Skeletal muscle satellite cell (primary cell): Measurements from ENCODE around the gene RPH3AL.

ENCODE experiments used
- H3K27me3 ChIP-seq: 2 replicates; pipeline ENCODE4 v1.7.0; 2013; ENCODE audit warnings: low read length; ENCODE audit not compliant: control insufficient read depth, insufficient read depth
- H3K36me3 ChIP-seq: 2 replicates; pipeline ENCODE4 v1.7.0; 2013; ENCODE audit warnings: mild to moderate bottlenecking, control low read depth, low read length; ENCODE audit not compliant: insufficient read depth
- H3K4me1 ChIP-seq: 2 replicates; pipeline ENCODE4 v1.7.0; 2013; ENCODE audit warnings: low read length; ENCODE audit not compliant: control insufficient read depth, insufficient read depth
- H3K4me2 ChIP-seq: 2 replicates; pipeline ENCODE4 v1.7.0; 2013; ENCODE audit warnings: mild to moderate bottlenecking, low read length
- H3K4me3 ChIP-seq: 2 replicates; pipeline ENCODE4 v1.7.0; 2013; ENCODE audit warnings: low read length
- H3K9ac ChIP-seq: 2 replicates; pipeline ENCODE4 v1.7.0; 2013; ENCODE audit warnings: mild to moderate bottlenecking, low read depth, low read length, moderate library complexity
- H3K9me3 ChIP-seq: replicated peaks from 2 replicates; pipeline ENCODE4 v1.7.0; 2013; ENCODE audit warnings: mild to moderate bottlenecking, control low read depth, low read length

RPH3AL gene

GRCh38 chr17:337866-338265 is 14.7 kb downstream of the RPH3AL start:
- Histone ChIP-seq H3K36me3 (no peaks in the 10 kb centered on the region), H3K9me3 (no peaks in the 10 kb centered on the region), H3K9ac (no peak overlapping the region), H3K4me3 (no peak overlapping the region), H3K4me1 (peaks cover 19% of the 10 kb centered on the region), H3K4me2 (no peak overlapping the region), H3K27me3 (peaks cover 26% of the 10 kb centered on the region)

- Histone ChIP-seq H3K9ac (no peak overlapping the region), H3K4me2 (no peak overlapping the region), H3K36me3 (no peaks in the 10 kb centered on the region), H3K27me3 (peaks cover 26% of the 10 kb centered on the region), H3K4me3 (no peak overlapping the region), H3K4me1 (peaks cover 24% of the 10 kb centered on the region), H3K9me3 (no peaks in the 10 kb centered on the region)
Measured at GRCh38 chr17:337453-337852, 15.2 kb downstream of the RPH3AL start.

- peaks cover 28% of the 10 kb centered on the region for H3K4me1 ChIP-seq
- no peak overlapping the region for H3K4me2 ChIP-seq
- no peaks in the 10 kb centered on the region for H3K9me3 ChIP-seq
- H3K36me3 ChIP-seq, result no peaks in the 10 kb centered on the region
- H3K4me3 ChIP-seq, result no peak overlapping the region
- H3K27me3 ChIP-seq, result peaks cover 27% of the 10 kb centered on the region
- no peak overlapping the region for H3K9ac ChIP-seq
Measured at GRCh38 chr17:337022-337420, 15.6 kb downstream of the RPH3AL start.

DNA sequence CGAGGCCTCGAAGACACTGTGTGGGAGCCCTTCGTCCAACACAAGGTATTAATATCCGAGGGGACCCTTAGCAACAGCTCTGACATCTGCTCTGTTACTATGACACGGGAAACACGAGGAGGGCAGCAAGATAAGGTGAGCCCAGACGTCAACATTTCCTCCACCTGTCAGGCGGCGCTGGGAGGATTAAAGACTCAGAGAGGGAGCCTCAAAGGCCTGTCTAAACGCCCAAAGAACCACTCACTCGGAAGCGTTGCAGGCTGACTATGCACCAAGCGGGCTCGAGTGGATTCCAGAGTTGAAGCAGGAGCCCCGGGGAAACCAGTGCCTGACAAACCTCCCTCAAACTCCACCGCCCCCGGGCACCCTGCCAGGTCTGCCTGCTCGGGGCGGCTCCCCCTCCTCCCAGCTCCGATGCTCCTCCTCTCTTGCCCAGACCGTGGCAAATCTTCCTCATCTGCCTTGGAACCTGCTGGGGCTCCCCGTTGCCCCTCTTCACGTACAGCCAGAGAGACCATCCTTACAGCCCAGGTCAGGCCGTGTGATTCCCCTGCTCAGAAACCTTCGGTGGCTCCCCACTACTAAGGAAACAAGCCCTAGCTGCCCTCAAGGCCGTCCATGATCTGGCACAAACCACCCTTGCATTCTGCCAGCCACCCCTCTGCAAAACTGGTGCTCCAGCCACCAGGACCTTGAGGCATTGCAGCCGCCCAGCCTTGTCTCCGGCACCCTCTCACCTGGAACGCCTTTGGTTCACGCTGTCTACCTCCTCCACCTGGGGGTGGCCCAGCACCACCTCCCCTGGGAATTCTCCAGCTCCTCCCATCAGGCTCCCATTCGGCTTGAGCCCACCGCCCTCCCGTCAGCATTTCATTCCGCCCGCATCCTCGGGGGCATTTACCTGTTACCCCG is 16.2 kb downstream of the RPH3AL start:
- no peaks in the 10 kb centered on the region for H3K9me3 ChIP-seq
- no peak overlapping the region for H3K9ac ChIP-seq
- peaks cover 32% of the 10 kb centered on the region for H3K27me3 ChIP-seq
- peaks cover 34% of the 10 kb centered on the region for H3K4me1 ChIP-seq
- no peak overlapping the region for H3K4me2 ChIP-seq
- no peak overlapping the region for H3K4me3 ChIP-seq
- no peaks in the 10 kb centered on the region for H3K36me3 ChIP-seq

- Histone ChIP-seq H3K9ac (no peak overlapping the region), H3K36me3 (no peaks in the 10 kb centered on the region), H3K9me3 (no peaks in the 10 kb centered on the region), H3K4me2 (no peak overlapping the region), H3K4me1 (peaks cover 40% of the 10 kb centered on the region), H3K27me3 (peaks cover 34% of the 10 kb centered on the region), H3K4me3 (no peak overlapping the region)
Measured at GRCh38 chr17:335691-336090, 16.9 kb downstream of the RPH3AL start.

GRCh38 chr17:334974-335481 is 17.6 kb downstream of the RPH3AL start:
- no peak overlapping the region for H3K9ac ChIP-seq
- peaks cover 34% of the 10 kb centered on the region for H3K27me3 ChIP-seq
- peaks cover 40% of the 10 kb centered on the region for H3K4me1 ChIP-seq
- no peak overlapping the region for H3K4me3 ChIP-seq
- H3K4me2 ChIP-seq, result no peak overlapping the region
- no peaks in the 10 kb centered on the region for H3K36me3 ChIP-seq
- no peaks in the 10 kb centered on the region for H3K9me3 ChIP-seq

- Histone ChIP-seq H3K9me3 (no peaks in the 10 kb centered on the region), H3K4me2 (peak overlapping the region; percentile 92), H3K4me1 (peaks cover 40% of the 10 kb centered on the region), H3K36me3 (no peaks in the 10 kb centered on the region), H3K4me3 (peak overlapping the region; percentile 70), H3K9ac (peak overlapping the region; percentile 74), H3K27me3 (peaks cover 34% of the 10 kb centered on the region)
Measured at GRCh38 chr17:333626-334396, 18.8 kb downstream of the RPH3AL start.

GRCh38 chr17:332558-333322 is 19.9 kb downstream of the RPH3AL start:
- H3K36me3 ChIP-seq, result no peaks in the 10 kb centered on the region
- H3K9me3 ChIP-seq, result no peaks in the 10 kb centered on the region
- peak overlapping the region; percentile 92 for H3K4me2 ChIP-seq
- H3K27me3 ChIP-seq, result peaks cover 34% of the 10 kb centered on the region
- H3K4me1 ChIP-seq, result peaks cover 40% of the 10 kb centered on the region
- peak overlapping the region; percentile 56 for H3K4me3 ChIP-seq
- peak overlapping the region; percentile 74 for H3K9ac ChIP-seq

GRCh38 chr17:332023-332422 is 20.6 kb downstream of the RPH3AL start:
- no peaks in the 10 kb centered on the region for H3K9me3 ChIP-seq
- no peaks in the 10 kb centered on the region for H3K36me3 ChIP-seq
- peak overlapping the region; percentile 92 for H3K4me2 ChIP-seq
- H3K27me3 ChIP-seq, result peaks cover 34% of the 10 kb centered on the region
- H3K4me1 ChIP-seq, result peaks cover 40% of the 10 kb centered on the region
- peak overlapping the region; percentile 44 for H3K9ac ChIP-seq
- H3K4me3 ChIP-seq, result peak overlapping the region; percentile 63

GRCh38 chr17:330993-331701 is 21.5 kb downstream of the RPH3AL start:
- Histone ChIP-seq H3K4me2 (peak overlapping the region; percentile 92), H3K9me3 (no peaks in the 10 kb centered on the region), H3K27me3 (peaks cover 28% of the 10 kb centered on the region), H3K4me1 (peaks cover 37% of the 10 kb centered on the region), H3K4me3 (peak overlapping the region; percentile 63), H3K9ac (peak overlapping the region; percentile 44), H3K36me3 (no peaks in the 10 kb centered on the region)
